Islet of Langerhans (tissue), 1 donor: ENCODE measurements around the gene MCRS1.

Experiments
- FAIRE-seq: peaks from one replicate; lab custom pipeline; 2011; peaks lifted over from hg19 to GRCh38; lab: Jason Lieb, UNC

The MCRS1 gene

DNA sequence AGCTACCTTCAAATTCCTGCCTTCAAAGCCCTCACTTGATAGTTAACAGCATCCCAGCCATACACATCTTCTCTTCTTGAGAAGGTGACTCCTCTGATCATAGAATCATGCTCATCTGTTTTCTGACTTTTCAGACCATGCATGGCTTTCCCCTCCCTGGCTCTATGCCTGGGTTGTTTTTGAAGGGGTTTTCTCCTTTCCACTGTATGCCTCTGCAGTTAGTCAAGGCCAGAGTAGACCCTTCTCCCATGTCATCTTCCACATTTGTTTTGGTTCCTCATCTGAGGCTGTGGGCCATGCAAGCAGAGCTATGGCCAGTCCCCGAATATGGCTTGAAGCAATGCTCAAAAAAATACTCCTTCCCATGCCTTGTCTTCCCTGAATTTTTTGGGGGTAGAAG is 14.3 kb upstream of the MCRS1 start:
- no peak for FAIRE-seq

DNA sequence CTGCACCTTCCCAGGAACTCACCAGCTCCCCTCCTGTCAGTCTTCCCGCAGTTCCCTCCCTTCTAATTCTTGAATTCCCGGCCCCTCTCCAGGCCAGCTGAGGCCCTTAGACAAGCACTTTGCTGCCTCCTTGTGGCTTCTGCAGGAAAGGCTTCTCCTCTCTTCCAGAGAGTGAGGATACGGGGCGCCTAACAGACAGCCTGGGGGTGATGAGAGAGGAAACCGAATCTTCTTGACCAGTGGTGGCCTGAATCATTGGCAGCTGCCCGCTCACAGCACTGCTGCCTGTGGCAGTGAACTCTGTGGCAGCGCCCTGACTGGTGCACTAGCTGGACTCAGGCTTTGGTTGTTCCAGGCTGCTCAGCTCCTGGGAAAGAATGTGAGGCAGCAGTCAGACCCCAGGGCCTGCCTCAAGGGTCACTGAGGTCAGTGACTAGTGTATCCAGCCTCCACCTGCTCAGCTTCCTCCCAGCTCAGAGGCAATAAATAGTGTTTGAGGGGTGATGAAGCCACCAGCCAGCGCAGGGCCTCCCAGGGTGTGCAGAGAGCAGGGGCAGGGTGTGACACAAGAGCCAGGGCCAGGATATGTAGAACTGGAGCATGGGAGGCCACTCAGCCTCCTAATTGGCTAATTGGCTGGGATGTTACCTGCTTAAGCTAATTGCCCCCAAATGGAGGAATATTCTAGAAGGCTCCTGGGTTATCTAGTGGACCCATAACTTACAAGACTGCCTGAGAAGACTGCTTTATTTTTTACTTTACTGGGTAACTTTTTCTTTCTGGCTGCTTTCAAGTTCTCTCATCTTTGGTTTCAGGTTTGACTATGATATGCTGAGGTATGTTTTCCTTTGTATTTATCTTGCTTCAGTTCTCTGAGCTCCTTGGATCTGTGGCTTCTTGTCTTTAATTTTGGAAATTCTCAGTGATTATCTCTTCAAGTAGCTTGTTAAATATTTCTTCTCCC is 12.9 kb upstream of the MCRS1 start:
- FAIRE-seq, result no peak

- no peak for FAIRE-seq
Measured at GRCh38 chr12:49578471-49579112, 10.7 kb upstream of the MCRS1 start.

- no peak for FAIRE-seq
Measured at GRCh38 chr12:49577589-49578315, 9.8 kb upstream of the MCRS1 start.

- FAIRE-seq, result no peak
Measured at GRCh38 chr12:49568442-49569162, 660 bp upstream of the MCRS1 start.

GRCh38 chr12:49567302-49567610 is 686 bp downstream of the MCRS1 start:
- no peak for FAIRE-seq

DNA sequence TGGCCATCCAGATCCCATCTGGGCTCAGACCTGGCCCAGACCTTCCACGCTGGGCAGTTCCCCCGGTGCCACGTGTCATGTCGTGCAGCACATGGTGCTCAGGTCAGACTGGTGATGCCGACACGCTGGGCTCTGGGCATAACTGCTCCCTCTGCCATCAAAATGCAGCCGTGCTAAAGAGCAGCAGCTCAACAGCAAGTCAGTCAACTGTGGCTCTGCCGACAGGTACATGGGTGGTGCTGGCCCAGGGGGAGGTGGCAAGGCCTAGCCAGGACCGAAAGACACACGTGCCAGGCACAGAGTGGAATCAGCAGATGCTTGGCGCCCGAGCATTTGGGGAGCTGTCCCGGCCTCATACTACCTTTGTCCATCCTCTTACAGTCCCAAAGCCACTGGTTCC is 1.6 kb downstream of the MCRS1 start:
- FAIRE-seq, result no peak

DNA sequence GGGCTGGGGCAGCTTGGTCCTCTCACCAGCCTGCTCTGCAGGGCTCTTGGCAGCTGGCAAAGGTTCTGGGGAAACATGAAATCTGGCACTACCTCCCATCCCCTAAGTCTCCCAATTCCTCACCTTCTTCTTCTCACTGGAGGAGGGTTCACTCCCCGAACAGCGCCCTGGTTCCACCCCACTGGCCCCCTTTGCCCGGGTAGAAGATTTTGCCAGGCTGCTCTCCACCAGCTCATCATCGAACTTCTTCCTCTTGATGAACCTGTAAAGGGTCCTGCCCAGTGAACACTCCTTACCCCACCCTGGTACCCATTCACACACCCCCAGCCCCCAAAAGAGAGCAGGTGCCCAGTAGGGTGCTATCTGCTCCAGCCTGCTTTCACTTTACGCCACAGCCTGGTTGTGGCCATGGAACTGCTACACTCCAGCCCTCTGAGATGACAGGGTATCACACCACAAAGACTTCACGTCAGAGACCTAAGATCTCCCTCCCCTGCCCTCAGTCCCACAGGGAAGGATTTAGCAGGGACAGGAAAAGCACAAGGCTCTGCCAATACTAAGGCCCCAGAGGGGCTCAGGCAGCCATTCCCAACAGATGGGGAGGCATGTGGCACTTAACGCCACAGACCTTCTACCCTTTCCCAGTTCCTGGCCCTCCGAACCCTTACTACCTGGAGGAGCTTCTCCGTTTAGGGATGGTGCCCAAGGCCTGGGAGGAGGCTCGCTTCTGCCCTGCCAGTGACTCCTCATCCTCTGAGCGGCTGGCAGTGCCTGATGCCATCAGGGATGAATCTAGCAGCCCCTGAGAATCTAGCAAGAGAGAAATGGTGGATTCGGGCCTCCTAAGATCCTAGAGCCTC is 2.3 kb downstream of the MCRS1 start:
- no peak for FAIRE-seq

DNA sequence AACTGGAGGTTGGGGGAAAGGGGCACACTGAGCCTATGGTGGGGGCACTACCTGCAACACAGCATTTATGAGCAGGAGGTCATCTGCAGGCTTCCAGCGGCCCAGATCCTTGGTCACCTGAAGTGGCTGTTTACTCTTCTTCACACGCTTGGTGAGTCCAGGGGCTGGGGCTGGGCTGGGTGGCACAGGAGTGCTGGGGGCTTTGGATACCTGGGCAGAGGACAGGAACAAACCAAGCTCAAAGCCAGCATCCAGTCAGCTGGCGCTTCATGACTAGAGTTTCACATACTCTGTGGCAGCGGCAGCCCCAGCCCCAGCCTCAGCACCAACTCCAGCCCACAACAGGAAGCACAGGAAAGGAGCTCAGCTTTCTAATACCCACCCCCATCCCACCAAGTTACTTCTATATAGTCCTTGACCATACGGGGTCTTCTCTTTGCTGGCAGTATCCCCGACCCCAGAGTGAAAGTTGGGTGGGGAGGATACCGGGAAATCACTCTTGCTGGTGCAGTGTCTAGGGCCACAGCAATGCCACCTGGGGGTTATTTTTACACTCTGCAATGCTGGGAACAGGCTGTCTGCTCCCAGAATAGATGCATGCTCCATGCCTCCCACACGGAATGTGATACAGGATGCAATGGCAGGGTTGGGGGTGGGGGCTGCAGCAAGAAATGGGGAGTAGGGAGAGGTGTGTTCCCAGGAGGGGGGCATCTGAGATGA is 3.1 kb downstream of the MCRS1 start:
- FAIRE-seq, result no peak

- no peak for FAIRE-seq
Measured at GRCh38 chr12:49563951-49564685, 3.8 kb downstream of the MCRS1 start.

DNA sequence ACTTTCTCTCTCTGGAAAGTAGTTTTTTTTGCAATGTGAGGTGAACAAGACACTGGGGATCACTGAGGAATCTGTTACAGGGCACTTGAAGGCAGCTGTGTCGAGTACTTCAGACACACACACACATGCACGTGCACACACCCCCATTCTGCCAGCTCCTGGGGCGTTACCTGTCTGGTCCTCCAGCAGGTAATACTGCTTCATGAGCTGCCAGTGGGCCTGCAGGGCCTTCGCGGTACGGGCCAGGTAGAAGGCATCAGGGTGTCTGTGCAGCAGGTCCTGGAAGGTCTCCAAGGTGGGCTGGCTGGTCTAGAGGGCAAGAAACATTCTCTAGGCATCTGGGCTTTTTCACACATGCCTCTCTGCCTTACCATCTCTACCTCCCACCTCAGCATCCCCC is 5.1 kb downstream of the MCRS1 start:
- FAIRE-seq, result no peak

DNA sequence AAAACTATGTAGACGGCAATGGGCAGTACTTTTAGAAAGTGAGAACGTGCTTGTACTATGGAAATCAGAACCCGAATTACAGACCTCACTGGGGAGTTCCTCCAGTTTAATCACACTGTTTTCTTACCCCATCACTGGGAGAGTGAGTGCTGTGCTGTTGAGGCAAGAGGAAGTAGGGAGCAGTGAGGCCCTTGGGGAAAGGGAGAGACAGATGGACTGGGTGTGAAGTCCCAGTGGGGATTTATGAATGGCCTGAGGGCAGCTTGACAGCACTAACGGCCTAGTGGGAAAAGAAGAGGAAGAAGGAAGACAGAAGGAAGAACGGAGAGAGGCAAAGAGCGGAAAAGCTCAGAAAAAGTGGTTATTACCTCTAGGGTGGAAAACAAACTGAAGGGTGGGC is 5.7 kb downstream of the MCRS1 start:
- FAIRE-seq, result no peak

DNA sequence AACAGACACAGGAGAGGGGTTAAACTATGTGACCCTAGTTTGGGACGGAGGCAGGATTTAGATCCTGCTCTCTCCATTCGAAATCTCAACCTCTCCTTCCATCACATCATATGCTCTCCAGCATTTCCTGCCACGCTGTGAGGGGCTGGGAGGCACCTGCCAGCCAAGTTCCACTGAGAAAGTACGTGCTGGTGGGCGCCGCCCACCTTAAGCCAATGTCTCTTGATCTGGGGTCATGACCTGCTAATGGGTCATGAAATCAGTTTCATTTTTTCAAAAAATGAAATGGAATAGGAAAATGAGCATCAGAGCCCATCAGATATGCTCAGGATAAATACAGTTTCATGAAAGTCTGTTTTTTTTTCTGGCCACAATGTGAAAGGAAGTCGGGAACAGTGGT is 7.2 kb downstream of the MCRS1 start:
- FAIRE-seq, result no peak

DNA sequence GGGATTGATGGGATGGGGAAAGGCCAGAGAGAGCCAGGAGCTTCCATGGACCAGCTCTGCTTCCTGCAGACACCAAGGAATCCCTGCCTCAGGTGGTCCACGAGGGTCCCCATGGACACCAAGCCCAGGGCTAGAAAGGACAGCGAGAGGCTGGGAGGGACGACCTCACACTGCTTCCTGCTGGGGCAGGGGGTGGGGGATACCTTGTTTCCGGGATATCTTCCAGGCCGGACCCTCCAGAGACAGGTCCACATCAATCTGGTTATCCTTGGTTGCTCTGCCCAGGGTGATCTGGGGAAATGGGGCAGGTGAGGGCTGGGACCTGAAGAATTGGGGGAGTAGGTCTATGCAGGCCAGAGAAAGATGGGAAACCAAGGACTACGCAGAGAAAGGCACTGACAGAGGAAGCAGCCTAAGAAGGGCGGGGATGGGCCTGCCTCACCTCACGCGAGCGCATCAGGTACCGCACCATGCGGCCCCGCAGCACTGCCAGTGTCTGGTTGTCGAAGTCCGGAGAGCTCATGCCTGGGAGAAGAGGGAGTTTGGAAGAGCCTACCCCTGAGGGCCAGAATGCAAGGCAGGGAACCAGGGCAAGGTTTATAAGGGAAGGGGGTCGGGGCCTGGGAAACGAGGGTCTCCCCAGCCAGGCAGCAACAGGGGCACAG is 8.8 kb downstream of the MCRS1 start:
- no peak for FAIRE-seq

DNA sequence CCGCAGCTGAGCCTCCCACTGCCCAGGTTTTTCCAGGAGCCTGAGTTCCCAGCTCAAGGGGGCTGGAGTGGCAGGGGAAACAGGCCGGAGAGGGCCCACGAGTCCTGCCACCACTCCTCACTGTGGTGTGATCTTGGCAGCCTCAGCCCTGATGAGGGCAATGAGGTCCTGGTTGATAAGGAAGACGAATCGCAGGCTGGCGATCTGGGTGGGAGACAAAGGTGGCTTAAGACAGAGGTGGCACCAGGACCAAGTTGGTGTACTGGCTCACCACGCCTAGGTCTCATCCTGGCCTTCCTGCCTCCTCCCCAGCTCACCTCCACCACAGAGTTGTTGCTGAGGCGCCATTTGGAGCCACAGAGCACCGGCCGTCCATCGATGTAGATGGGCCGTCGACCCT is 9.4 kb downstream of the MCRS1 start:
- no peak for FAIRE-seq

GRCh38 chr12:49557917-49558215 is 10.1 kb downstream of the MCRS1 start:
- no peak for FAIRE-seq

DNA sequence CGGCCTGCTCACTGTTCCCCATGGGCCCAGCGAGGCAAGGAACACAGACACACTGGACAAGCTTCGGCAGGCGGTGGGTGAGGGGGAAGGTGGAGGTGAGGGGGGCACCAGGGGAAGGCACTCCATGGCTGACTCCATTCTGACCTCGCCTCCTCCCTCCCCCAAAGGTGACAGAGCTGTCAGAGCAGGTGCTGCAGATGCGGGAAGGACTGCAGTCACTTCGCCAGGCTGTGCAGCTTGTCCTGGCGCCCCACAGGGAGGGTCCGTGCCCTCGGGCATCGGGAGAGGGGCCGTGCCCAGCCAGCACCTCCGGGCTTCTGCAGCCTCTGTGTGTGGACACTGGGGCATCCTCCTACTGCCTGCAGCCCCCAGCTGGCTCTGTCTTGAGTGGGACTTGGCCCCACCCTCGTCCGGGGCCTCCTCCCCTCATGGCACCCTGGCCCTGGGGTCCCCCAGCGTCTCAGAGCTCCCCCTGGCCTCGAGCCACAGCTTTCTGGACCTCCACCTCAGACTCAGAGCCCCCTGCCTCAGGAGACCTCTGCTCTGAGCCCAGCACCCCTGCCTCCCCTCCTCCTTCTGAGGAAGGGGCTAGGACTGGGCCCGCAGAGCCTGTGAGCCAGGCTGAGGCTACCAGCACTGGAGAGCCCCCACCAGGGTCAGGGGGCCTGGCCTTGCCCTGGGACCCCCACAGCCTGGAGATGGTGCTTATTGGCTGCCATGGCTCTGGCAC is 10.6 kb downstream of the MCRS1 start:
- no peak for FAIRE-seq

GRCh38 chr12:49556391-49557186 is 11.4 kb downstream of the MCRS1 start:
- FAIRE-seq, result no peak
